IMR-90 (cell line): ENCODE data around the gene SHROOM3. TPM values are rescaled to one million over a fixed set of nuclear protein-coding genes. Genes with fewer than 3 reads are reported as not detected.

Experiments used
- ATAC-seq: fragments of 200-7000 bp; cut with Tn5 transposase; 2 replicates; pipeline ENCODE4 v1.9.1; 2020; ENCODE audit warnings: low read depth, mild to moderate bottlenecking, moderate library complexity
- BruUV-seq: library from RNA; stranded (reverse); fragments of 400-500 nt; replicated peaks from 2 replicates; lab custom pipeline; 2021; lab: Mats Ljungman, UMichigan
- CTCF ChIA-PET: fragments of 300-600 bp; formaldehyde crosslinking; extraction: SDS; loops from one replicate; lab custom pipeline; 2021; ENCODE audit warnings: antibody characterized with exemption; lab: Yijun Ruan, JAX
- POLR2A ChIA-PET: fragments of 300-600 bp; sonication (Branson Sonifier 250); formaldehyde crosslinking; loops from one replicate; lab custom pipeline; 2022; ENCODE audit warnings: antibody characterized with exemption; ENCODE audit not compliant: unreplicated experiment; lab: Charles Lee
- DNase-seq: peaks from one replicate; pipeline ENCODE4 v3.0.0; 2013
- H2AFZ ChIP-seq: replicated peaks from 2 replicates; pipeline ENCODE3; 2013; ENCODE audit warnings: low read length, mild to moderate bottlenecking; ENCODE audit not compliant: poor library complexity
- H2AK5ac ChIP-seq: 2 replicates; pipeline ENCODE4 v1.6.1; 2013; ENCODE audit warnings: low read depth, low read length, inconsistent platforms
- H2AK9ac ChIP-seq: replicated peaks from 2 replicates; pipeline ENCODE3; 2013; ENCODE audit warnings: mild to moderate bottlenecking, low read depth, low read length, moderate library complexity; ENCODE audit not compliant: poor library complexity
- H2BK120ac ChIP-seq: 2 replicates; pipeline ENCODE4 v1.6.1; 2013; ENCODE audit warnings: low read depth, low read length, inconsistent platforms
- H2BK15ac ChIP-seq: 3 replicates; pipeline ENCODE4 v1.6.1; 2013; ENCODE audit warnings: low read depth, low read length, inconsistent platforms
- H2BK20ac ChIP-seq: 2 replicates; pipeline ENCODE4 v1.6.1; 2013; ENCODE audit warnings: low read depth, mild to moderate bottlenecking, inconsistent platforms, low read length, moderate library complexity
- H2BK5ac ChIP-seq: 2 replicates; pipeline ENCODE4 v1.6.1; 2013; ENCODE audit warnings: mild to moderate bottlenecking, low read depth, low read length, inconsistent platforms; ENCODE audit not compliant: poor library complexity, severe bottlenecking
- H3K14ac ChIP-seq: replicated peaks from 2 replicates; pipeline ENCODE4 v1.6.1; 2013; ENCODE audit warnings: low read depth, low read length, inconsistent platforms
- H3K18ac ChIP-seq: 2 replicates; pipeline ENCODE4 v1.6.1; 2013; ENCODE audit warnings: low read depth, low read length, control low read depth
- H3K23ac ChIP-seq: 2 replicates; pipeline ENCODE4 v1.6.1; 2013; ENCODE audit warnings: low read depth, low read length, inconsistent platforms
- H3K27ac ChIP-seq: 2 replicates; pipeline ENCODE4 v1.5.1; 2013; ENCODE audit warnings: mild to moderate bottlenecking, control low read depth, low read length; ENCODE audit not compliant: insufficient read depth
- H3K27me3 ChIP-seq: 2 replicates; pipeline ENCODE4 v1.6.1; 2013; ENCODE audit warnings: low read length; ENCODE audit not compliant: control insufficient read depth, insufficient read depth
- H3K36me3 ChIP-seq: 2 replicates; pipeline ENCODE4 v1.6.1; 2013; ENCODE audit warnings: low read length, mixed read lengths; ENCODE audit not compliant: control insufficient read depth, insufficient read depth
- H3K4ac ChIP-seq: 2 replicates; pipeline ENCODE4 v1.6.1; 2013; ENCODE audit warnings: low read depth, low read length, inconsistent platforms
- H3K4me1 ChIP-seq: 2 replicates; pipeline ENCODE4 v1.6.1; 2013; ENCODE audit warnings: low read length, mixed read lengths; ENCODE audit not compliant: control insufficient read depth, insufficient read depth
- H3K4me2 ChIP-seq: 2 replicates; pipeline ENCODE4 v1.6.1; 2013; ENCODE audit warnings: low read depth, mild to moderate bottlenecking, control low read depth, low read length, moderate library complexity
- H3K4me3 ChIP-seq: 2 replicates; pipeline ENCODE4 v1.5.1; 2013; ENCODE audit warnings: low read depth, mild to moderate bottlenecking, control low read depth, low read length, moderate library complexity; ENCODE audit not compliant: insufficient read depth
- H3K56ac ChIP-seq: 2 replicates; pipeline ENCODE4 v1.6.1; 2013; ENCODE audit warnings: low read length, inconsistent platforms; ENCODE audit not compliant: insufficient read depth; ENCODE audit errors: extremely low read depth
- H3K79me1 ChIP-seq, 2 experiments: 2 replicates each; pipeline ENCODE4 v1.6.1; 2013; ENCODE audit warnings: low read length in 2 of 2, inconsistent platforms in 1 of 2, low read depth in 1 of 2
- H3K9ac ChIP-seq: 2 replicates; pipeline ENCODE4 v1.6.1; 2013; ENCODE audit warnings: low read depth, low read length, control low read depth
- H3K9me1 ChIP-seq: 2 replicates; pipeline ENCODE4 v1.6.1; 2013; ENCODE audit warnings: low read length, inconsistent platforms; ENCODE audit not compliant: insufficient read depth
- H3K9me3 ChIP-seq: 2 replicates; pipeline ENCODE4 v1.6.1; 2013; ENCODE audit warnings: low read length; ENCODE audit not compliant: control insufficient read depth, insufficient read depth
- H4K20me1 ChIP-seq: 2 replicates; pipeline ENCODE4 v1.6.1; 2013; ENCODE audit warnings: low read length, inconsistent platforms; ENCODE audit not compliant: insufficient read depth
- H4K5ac ChIP-seq: 2 replicates; pipeline ENCODE4 v1.6.1; 2013; ENCODE audit warnings: mild to moderate bottlenecking, low read depth, low read length, control low read depth
- H4K8ac ChIP-seq, 2 experiments: 2 replicates each; pipeline ENCODE4 v1.6.1; 2013; ENCODE audit warnings: low read depth in 2 of 2, low read length in 2 of 2, control low read depth in 1 of 2, inconsistent platforms in 1 of 2
- H4K91ac ChIP-seq: 2 replicates; pipeline ENCODE4 v1.6.1; 2013; ENCODE audit warnings: low read depth, low read length, inconsistent platforms; ENCODE audit not compliant: insufficient read depth
- CEBPB ChIP-seq: IDR thresholded peaks from 2 replicates; pipeline ENCODE4 v1.6.1; 2012; ENCODE audit warnings: low read depth, low read length, improper control_type of control experiment
- CHD1 ChIP-seq: IDR thresholded peaks from 2 replicates; pipeline ENCODE4 v1.6.1; 2012; ENCODE audit warnings: low read depth, low read length, improper control_type of control experiment
- CTCF ChIP-seq: conservative IDR thresholded peaks from 2 replicates; pipeline ENCODE4 v1.5.1; 2012; ENCODE audit warnings: mild to moderate bottlenecking, low read depth, low read length, improper control_type of control experiment
- ELK1 ChIP-seq: fragments of 150-350 bp; IDR thresholded peaks from 2 replicates; pipeline ENCODE4 v1.6.1; 2016; ENCODE audit warnings: low read depth, mild to moderate bottlenecking, low read length, moderate library complexity, borderline replicate concordance
- FOS ChIP-seq: fragments of 150-350 bp; IDR thresholded peaks from 2 replicates; pipeline ENCODE4 v1.6.1; 2016; ENCODE audit warnings: low read depth, low read length
- MAFK ChIP-seq: IDR thresholded peaks from 2 replicates; pipeline ENCODE4 v1.6.1; 2012; ENCODE audit warnings: low read depth, low read length, improper control_type of control experiment
- MAZ ChIP-seq: IDR thresholded peaks from 2 replicates; pipeline ENCODE4 v1.6.1; 2012; ENCODE audit warnings: low read depth, mild to moderate bottlenecking, low read length, improper control_type of control experiment, moderate library complexity, borderline replicate concordance
- NFE2L2 ChIP-seq: fragments of 150-350 bp; IDR thresholded peaks from 2 replicates; pipeline ENCODE4 v1.6.1; 2016; ENCODE audit warnings: low read depth, mild to moderate bottlenecking, low read length
- RAD21 ChIP-seq: IDR thresholded peaks from 2 replicates; pipeline ENCODE4 v1.6.1; 2012; ENCODE audit warnings: low read length, improper control_type of control experiment
- SMC3 ChIP-seq: fragments of 150-350 bp; IDR thresholded peaks from 2 replicates; pipeline ENCODE4 v1.6.1; 2016; ENCODE audit warnings: low read depth, mild to moderate bottlenecking, antibody characterized with exemption, low read length, moderate library complexity
- USF2 ChIP-seq: fragments of 150-350 bp; IDR thresholded peaks from 2 replicates; pipeline ENCODE4 v1.6.1; 2017; ENCODE audit warnings: mild to moderate bottlenecking, antibody characterized with exemption, low read length, low read depth
- WGBS, 2 experiments: methylation state at CpG; one replicate each; pipeline versions ENCODE4 v1.1.5 to v1.1.7; 2013; ENCODE audit warnings: missing lambda C conversion rate in 2 of 2; ENCODE audit not compliant: insufficient read length in 1 of 2; ENCODE audit errors: extremely low coverage in 2 of 2; 5-methylcytosine and 5-hydroxymethylcytosine counted together
- dilution Hi-C: fragments of 300-500 bp; cut with HindIII; formaldehyde crosslinking; loops from one replicate; pipeline ENCODE4 v1.14.3; 2018; ENCODE audit warnings: low sequenced_read_pairs; ENCODE audit not compliant: unreplicated experiment
- in situ Hi-C: fragments of 300-500 bp; cut with MboI; formaldehyde crosslinking; loops from 3 replicates; pipeline ENCODE4 v1.14.3; 2019; ENCODE audit warnings: low sequenced_read_pairs, inconsistent platforms, mixed read lengths
- intact Hi-C: fragments of 100-400 bp; cut with micrococcal nuclease; formaldehyde crosslinking; loops from 2 replicates; pipeline ENCODE4 v1.10.0; 2022
- polyA plus RNA-seq, 3 experiments: library from polyadenylated mRNA; depleted of rRNA; stranded (reverse); fragments of >200 nt; gene quantifications; 2 replicates each; pipeline ENCODE4 v1.2.3, GENCODE V29; 2012; ENCODE audit warnings: low replicate concordance in 1 of 3
- total RNA-seq: library from RNA; depleted of rRNA; stranded (reverse); fragments of >200 nt; gene quantifications from 2 replicates; pipeline ENCODE4 v1.2.3, GENCODE V29; 2012

The SHROOM3 gene
- total and polyA plus RNA-seq, 2 of the 4 experiments (the other 2 are of a cell fraction), result 10.8 to 19.5 TPM

GRCh38 chr4:76703123-76703490 lies 268.1 kb downstream of the SHROOM3 start:
- H3K27ac ChIP-seq, result peak overlapping the region; percentile 43; the same call in 1 of the 2 replicates
- peak overlapping the region; percentile 57 to 89 for H4K8ac ChIP-seq
- intact Hi-C loops (no loop called here), in situ Hi-C loops (no loop called here), dilution Hi-C loops (no loop called here)
- H3K4me2 ChIP-seq, result peak overlapping the region; percentile 21; the same call in 1 of the 2 replicates
- peak overlapping the region; percentile 86; the same call in 1 of the 2 replicates for H4K91ac ChIP-seq
- BruUV-seq, result no TSS peak
- no peaks in the 10 kb centered on the region for H3K9me3 ChIP-seq
- no peaks in the 10 kb centered on the region for H4K20me1 ChIP-seq
- peak overlapping the region; percentile 82; the same call in 1 of the 2 replicates for H4K5ac ChIP-seq
- H2AK9ac ChIP-seq, result no peak overlapping the region
- TF ChIP-seq FOS, result no peak
- no peak for TF ChIP-seq USF2
- no peak for TF ChIP-seq MAFK
- TF ChIP-seq ELK1, result no peak
- no peak for TF ChIP-seq CHD1
- TF ChIP-seq RAD21, result no peak
- no peak for TF ChIP-seq CTCF
- TF ChIP-seq CEBPB, result no peak
- no peak for TF ChIP-seq SMC3
- no peak for TF ChIP-seq NFE2L2
- TF ChIP-seq MAZ, result no peak
- POLR2A ChIA-PET, result interaction anchor here (0.5 kb wide), 1 partner anchor 10 kb away, joined by 10 read pairs; no protein-coding TSS in a partner anchor
- H3K27me3 ChIP-seq, result no peaks in the 10 kb centered on the region
- peak overlapping the region; percentile 29; the same call in 1 of the 2 replicates for H3K9ac ChIP-seq
- H2BK15ac ChIP-seq, result peak overlapping the region; percentile 82; the same call in 2 of the 3 replicates
- WGBS, 2 experiments, result no CpG with 5 or more reads among the region's 1 CpG
- peak overlapping the region; percentile 80 for H3K4ac ChIP-seq
- H2AFZ ChIP-seq, result no peak overlapping the region
- H2BK20ac ChIP-seq, result peak overlapping the region; percentile 78
- H3K4me3 ChIP-seq, result no peak overlapping the region
- peak overlapping the region; percentile 45; the same call in 1 of the 2 replicates for H3K18ac ChIP-seq
- peak overlapping the region; percentile 95 for H3K23ac ChIP-seq
- no peaks in the 10 kb centered on the region for H3K36me3 ChIP-seq
- peak overlapping the region; percentile 62; the same call in 1 of the 2 replicates for H2AK5ac ChIP-seq
- peak overlapping the region; percentile 79 for H3K14ac ChIP-seq
- peaks cover 36% of the 10 kb centered on the region for H3K4me1 ChIP-seq
- H3K9me1 ChIP-seq, result peaks cover 28% of the 10 kb centered on the region
- CTCF ChIA-PET, result interaction anchor here (0.8 to 1.4 kb wide), 3 partner anchors 19 to 50 kb away, joined by 3 to 4 read pairs (median 3); no protein-coding TSS in a partner anchor
- H2BK5ac ChIP-seq, result peak overlapping the region; percentile 99
- peak; percentile 27; the same call in 1 of the 2 replicates for ATAC-seq
- peak overlapping the region; percentile 79; the same call in 1 of the 2 replicates for H3K56ac ChIP-seq
- H3K79me1 ChIP-seq, result peaks cover 39 to 88% of the 10 kb centered on the region in 2 experiments
- H2BK120ac ChIP-seq, result peak overlapping the region; percentile 84
- DNase-seq, result no peak
